ENCODE data around the gene CXorf51A. TPM values are rescaled to one million over a fixed set of nuclear protein-coding genes. Genes with fewer than 3 reads are reported as not detected.
"Not testable (repeated sequence)": the region's sequence is repeated elsewhere in the genome, so short reads cannot be mapped to it uniquely, and the experiment has no call there.

Gene CXorf51A
- not detected for total RNA-seq

DNA sequence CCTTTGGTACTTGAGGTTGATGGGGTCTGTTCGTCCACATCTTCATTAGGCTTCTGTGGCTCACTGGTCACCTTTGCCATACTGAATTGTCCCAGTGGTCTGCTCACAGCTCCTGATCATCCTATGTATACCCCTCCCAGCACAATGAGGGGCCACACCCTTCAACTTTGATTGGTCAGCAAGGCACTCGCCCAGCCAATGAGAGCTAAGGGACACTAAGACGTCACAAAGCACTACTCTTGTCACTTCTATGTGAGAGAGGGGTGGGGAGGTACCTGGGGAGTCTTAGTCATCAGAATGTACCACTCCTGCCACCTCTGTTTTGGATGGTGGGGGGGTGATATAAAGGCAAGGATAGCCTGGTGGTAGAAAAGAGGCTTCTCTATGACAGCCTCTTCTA, at the start of gene CXorf51A:
Gene CXorf51A, minus strand, starts transcription at position 101 of the 400 bp plus-strand sequence. Its CDS starts 21 bp downstream, at position 80.
- H3K27ac Mint-ChIP-seq; DNase-seq (ENCODE audit: low spot score in 2 of 2); H3K36me3 Mint-ChIP-seq; ATAC-seq; H3K9me3 Mint-ChIP-seq: not testable (repeated sequence)

GRCh38 chrX:146863566-146863965, 49.0 kb upstream of the CXorf51A start:
- H3K27ac Mint-ChIP-seq, result no peak overlapping the region
- no peaks in the 10 kb centered on the region for H3K9me3 Mint-ChIP-seq
- no peak for ATAC-seq

GRCh38 chrX:146854281-146854680, 39.7 kb upstream of the CXorf51A start:
- Mint-ChIP-seq H3K36me3 (no peaks in the 10 kb centered on the region), H3K27ac (no peak overlapping the region), H3K9me3 (peaks cover 6 to 9% of the 10 kb centered on the region in 2 donors)
- no peak for DNase-seq (ENCODE audit: low spot score in 2 of 2)
- no peak for ATAC-seq

More at GRCh38 chrX:146863566-146863965, 49.0 kb upstream of the CXorf51A start:
- H3K36me3 Mint-ChIP-seq, result no peaks in the 10 kb centered on the region
- DNase-seq (ENCODE audit: low spot score in 2 of 2), result no peak

DNA sequence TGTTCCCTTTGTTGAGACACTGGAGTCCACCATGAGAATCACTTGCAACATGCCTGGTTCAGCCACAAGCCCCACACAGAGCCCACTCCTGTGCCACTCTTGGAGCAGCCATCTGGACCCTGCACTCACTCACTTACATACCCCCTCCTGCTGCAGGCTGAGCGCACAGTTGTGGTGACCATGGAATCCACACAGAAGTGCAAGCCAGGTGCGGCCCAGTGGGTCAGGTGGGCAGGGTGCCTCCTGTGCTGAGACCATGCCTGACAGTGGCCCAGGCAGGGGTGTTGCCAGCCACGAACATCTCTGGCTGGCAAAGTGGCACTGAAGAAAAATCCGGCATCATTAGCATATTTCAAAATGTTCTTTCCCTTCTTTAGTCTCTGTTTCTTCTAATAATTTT, 17.4 kb upstream of the CXorf51A start:
- DNase-seq (ENCODE audit: low spot score in 2 of 2) (no peak), ATAC-seq (no peak)
- H3K9me3 Mint-ChIP-seq, result no peaks in the 10 kb centered on the region
- H3K36me3 Mint-ChIP-seq, result no peaks in the 10 kb centered on the region
- no peak overlapping the region for H3K27ac Mint-ChIP-seq

- DNase-seq (ENCODE audit: low spot score in 2 of 2); ATAC-seq; H3K9me3 Mint-ChIP-seq; H3K27ac Mint-ChIP-seq; H3K36me3 Mint-ChIP-seq: not testable (repeated sequence)
These were observed 5.1 kb downstream of the CXorf51A start, which contains the start of gene CXorf51B for GRCh38 chrX:146809471-146809870. Gene CXorf51B, plus strand, starts transcription at chrX:146809771. Its CDS starts 21 bp downstream, at chrX:146809792.

Other genes starting within 250 kb of the CXorf51A start
- gene CXorf51B, start 5.0 kb downstream of the CXorf51A start, total RNA-seq, result not detected

Measured in activated naive CD4-positive, alpha-beta T cell treated with anti-CD3 and anti-CD28 coated beads, Interleukin-2, amount 50 U/mL, for 72 hours (primary cell).